MV-4-11 (cell line): ENCODE results near the gene GMPPA.

ENCODE experiments used
- DNase-seq: peaks from one replicate; lab custom pipeline; 2025; lab: John Stamatoyannopoulos, UW

GMPPA gene

GRCh38 chr2:219468410-219469185 is 30.1 kb upstream of the GMPPA start:
- DNase-seq, result no peak

DNA sequence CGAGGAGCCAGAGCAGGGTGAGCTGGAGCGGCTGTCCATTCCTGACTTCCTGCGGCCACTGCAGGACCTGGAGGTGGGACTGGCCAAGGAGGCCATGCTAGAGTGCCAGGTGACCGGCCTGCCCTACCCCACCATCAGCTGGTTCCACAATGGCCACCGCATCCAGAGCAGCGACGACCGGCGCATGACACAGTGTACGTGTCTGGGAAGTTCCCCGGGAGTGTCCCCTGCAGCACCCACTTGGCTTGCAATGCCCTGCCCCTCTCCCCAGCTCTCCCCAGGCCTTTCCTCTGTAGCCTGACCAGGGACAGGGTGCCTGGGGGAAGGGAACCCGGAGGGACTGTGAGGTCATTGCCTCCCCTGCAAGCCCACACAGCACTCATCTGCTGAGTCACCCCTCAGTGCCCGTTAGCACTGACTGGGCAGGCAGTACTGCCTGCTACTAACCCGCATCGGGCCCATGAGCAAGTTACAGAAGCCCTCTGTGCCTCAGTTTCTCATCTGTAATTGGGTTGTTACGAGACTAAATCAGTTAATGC is 29.4 kb upstream of the GMPPA start:
- no peak for DNase-seq

- DNase-seq, result no peak
These were observed 28.3 kb upstream of the GMPPA start for GRCh38 chr2:219470429-219470828.

DNA sequence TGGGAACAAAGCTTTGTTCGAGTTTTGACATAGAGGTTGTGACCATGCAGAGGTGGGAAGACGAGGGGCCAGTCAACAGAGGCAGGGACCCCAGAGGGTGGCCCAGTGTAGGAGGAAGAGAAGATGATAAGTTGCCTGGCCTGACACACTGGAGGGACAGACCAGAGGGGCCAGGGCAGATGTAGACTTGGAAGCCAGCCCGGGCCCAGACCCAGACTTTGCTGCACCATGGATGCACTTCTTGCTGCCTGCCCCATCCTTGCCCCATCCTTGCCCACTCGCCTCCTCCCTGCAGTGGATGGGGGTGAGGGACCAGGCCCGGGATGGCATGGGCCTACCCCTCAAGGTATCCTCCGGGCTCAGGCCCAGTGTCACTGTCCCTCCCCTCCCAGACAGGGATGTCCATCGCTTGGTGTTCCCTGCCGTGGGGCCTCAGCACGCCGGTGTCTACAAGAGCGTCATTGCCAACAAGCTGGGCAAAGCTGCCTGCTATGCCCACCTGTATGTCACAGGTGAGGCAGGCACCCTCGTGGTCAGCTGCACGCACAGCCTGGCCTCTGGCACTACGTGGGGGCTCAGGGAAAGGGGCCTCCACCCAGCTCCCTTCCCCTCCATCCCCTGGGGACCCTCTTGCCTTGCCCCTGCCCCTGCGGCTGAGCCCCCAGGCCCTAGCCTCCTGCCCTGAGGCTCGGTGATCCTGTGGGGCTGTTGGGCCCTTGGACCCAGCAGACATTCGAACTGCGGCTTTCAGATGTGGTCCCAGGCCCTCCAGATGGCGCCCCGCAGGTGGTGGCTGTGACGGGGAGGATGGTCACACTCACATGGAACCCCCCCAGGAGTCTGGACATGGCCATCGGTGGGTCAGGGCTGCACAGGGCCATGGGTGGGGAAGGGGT is 27.0 kb upstream of the GMPPA start:
- no peak for DNase-seq

DNA sequence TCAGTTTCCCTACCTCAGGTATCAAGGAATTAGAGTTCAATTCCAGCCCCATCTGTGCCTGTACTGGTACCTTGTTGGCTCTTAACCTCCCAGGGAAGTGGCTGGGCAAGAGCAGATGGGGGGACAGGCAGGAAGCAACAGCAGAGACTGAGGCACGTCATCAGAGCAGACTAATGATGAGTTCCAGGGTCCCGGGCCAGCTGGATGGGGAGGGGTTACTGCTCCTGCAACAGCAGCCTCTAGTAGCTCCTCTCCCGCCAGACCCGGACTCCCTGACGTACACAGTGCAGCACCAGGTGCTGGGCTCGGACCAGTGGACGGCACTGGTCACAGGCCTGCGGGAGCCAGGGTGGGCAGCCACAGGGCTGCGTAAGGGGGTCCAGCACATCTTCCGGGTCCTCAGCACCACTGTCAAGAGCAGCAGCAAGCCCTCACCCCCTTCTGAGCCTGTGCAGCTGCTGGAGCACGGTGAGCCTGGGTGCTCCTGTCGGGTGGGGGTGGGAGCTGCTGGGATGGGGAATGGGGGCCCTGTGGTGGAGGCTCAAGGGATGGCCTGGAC is 26.0 kb upstream of the GMPPA start:
- no peak for DNase-seq

DNA sequence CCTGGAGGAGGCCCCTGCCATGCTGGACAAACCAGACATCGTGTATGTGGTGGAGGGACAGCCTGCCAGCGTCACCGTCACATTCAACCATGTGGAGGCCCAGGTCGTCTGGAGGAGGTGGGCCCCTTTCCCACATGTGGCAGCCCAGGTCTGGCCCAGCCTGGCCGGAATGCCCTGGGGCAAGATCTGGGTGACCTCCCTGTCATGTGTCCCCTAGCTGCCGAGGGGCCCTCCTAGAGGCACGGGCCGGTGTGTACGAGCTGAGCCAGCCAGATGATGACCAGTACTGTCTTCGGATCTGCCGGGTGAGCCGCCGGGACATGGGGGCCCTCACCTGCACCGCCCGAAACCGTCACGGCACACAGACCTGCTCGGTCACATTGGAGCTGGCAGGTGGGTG is 25.2 kb upstream of the GMPPA start:
- DNase-seq, result no peak

DNA sequence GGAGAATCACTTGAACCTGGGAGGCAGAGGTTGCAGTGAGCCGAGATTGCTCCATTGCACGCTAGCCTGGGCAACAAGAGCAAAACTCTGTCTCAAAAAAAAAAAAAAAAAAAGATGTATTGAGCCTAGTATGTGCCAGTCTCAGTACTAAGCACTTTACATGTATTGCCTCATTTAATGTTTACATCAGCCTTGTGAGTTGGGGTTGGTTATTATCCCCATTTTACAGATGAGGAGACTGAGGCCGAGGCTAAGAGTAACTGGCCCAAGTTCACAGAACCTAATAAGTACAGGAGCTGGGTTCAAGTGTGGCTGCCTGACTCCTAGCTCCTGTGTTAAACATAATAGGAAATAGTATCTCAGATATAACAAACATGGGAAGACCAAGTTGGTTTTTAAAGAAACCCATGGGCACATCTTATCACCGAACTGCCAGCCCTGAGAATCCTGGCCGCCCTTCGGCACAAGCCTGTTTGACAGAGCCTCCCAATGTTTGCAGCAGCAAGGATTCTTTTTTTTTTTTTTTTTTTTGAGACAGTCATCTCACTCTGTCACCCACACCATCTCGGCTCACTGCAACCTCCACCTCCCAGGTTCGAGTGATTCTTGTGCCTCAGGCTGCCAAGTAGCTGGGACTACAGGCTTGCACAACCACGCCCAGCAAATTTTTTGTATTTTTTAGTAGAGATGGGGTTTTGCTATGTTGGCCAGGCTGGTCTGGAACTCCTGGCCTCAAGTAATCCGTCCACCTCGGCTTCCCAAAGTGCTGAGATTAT is 24.2 kb upstream of the GMPPA start:
- DNase-seq, result no peak

GRCh38 chr2:219475278-219475677 is 23.4 kb upstream of the GMPPA start:
- no peak for DNase-seq

- peak; percentile 9 for DNase-seq
These were observed 22.7 kb upstream of the GMPPA start for GRCh38 chr2:219475697-219476651.

GRCh38 chr2:219476652-219477151 is 22.0 kb upstream of the GMPPA start:
- no peak for DNase-seq

DNA sequence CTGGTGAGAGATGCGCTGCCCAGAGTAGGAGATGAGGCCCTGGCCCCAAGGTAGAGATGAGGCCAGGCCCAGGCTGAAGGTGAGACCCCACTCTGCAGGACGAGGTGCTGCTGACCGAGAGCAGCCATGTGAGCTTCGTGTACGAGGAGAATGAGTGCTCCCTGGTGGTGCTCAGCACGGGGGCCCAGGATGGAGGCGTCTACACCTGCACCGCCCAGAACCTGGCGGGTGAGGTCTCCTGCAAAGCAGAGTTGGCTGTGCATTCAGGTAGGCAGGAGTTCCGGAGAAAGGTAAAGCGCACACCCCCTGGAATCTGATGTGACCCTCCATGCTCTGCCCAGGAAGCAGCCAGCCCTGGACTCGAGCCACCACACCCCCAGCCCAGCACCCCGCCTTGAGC is 21.5 kb upstream of the GMPPA start:
- no peak for DNase-seq

GRCh38 chr2:219477815-219478214 is 20.9 kb upstream of the GMPPA start:
- DNase-seq, result no peak

GRCh38 chr2:219478916-219479315 is 19.8 kb upstream of the GMPPA start:
- no peak for DNase-seq

DNA sequence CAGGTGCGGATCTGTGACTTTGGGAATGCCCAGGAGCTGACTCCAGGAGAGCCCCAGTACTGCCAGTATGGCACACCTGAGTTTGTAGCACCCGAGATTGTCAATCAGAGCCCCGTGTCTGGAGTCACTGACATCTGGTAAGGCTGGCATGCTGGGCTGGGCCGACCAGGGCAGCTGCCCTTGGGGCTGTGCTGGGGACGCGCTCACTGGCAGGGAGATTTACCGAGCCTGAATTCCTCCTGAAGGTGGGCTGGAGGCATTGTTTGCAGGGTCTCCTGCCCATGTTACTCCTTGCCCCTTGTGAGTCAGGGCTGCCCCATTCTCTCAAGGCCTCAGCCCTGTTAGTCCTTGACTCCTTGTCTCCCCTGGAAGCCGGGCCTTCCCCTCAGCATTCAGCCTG is 18.7 kb upstream of the GMPPA start:
- DNase-seq, result no peak

- no peak for DNase-seq
These were observed 15.9 kb upstream of the GMPPA start for GRCh38 chr2:219482674-219483405.

DNA sequence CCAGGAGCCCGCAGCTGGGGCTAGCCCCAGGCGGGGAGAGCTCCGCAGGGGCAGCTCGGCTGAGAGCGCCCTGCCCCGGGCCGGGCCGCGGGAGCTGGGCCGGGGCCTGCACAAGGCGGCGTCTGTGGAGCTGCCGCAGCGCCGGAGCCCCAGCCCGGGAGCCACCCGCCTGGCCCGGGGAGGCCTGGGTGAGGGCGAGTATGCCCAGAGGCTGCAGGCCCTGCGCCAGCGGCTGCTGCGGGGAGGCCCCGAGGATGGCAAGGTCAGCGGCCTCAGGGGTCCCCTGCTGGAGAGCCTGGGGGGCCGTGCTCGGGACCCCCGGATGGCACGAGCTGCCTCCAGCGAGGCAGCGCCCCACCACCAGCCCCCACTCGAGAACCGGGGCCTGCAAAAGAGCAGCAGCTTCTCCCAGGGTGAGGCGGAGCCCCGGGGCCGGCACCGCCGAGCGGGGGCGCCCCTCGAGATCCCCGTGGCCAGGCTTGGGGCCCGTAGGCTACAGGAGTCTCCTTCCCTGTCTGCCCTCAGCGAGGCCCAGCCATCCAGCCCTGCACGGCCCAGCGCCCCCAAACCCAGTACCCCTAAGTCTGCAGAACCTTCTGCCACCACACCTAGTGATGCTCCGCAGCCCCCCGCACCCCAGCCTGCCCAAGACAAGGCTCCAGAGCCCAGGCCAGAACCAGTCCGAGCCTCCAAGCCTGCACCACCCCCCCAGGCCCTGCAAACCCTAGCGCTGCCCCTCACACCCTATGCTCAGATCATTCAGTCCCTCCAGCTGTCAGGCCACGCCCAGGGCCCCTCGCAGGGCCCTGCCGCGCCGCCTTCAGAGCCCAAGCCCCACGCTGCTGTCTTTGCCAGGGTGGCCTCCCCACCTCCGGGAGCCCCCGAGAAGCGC is 15.0 kb upstream of the GMPPA start:
- no peak for DNase-seq

GRCh38 chr2:219484343-219485200 is 14.1 kb upstream of the GMPPA start:
- no peak for DNase-seq

DNA sequence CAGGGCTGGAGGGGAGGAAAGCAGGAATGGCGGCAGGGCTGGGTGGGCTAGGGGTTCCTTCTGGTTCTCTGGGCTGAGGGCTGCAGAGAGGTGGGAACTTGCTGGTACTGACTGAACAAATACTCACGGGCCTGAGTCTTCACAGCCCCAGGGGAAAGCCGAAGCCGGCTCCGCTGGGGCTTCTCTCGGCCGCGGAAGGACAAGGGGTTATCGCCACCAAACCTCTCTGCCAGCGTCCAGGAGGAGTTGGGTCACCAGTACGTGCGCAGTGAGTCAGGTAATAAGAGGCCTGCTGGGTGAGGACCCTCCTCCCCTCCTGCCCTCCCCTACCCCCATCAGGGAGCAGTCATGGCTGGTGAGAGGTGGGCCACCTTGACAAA is 13.5 kb upstream of the GMPPA start:
- no peak for DNase-seq
